HEK293T (cell line): ENCODE measurements around the gene IGFL1.

Source experiments
- BHLHE40 ChIP-seq: fragments of 450-650 bp; IDR thresholded peaks from 2 replicates; pipeline ENCODE4 v1.6.1; 2016; ENCODE audit warnings: mild to moderate bottlenecking, moderate library complexity, borderline replicate concordance
- CTBP1 ChIP-seq: fragments of 450-650 bp; IDR thresholded peaks from 2 replicates; pipeline ENCODE4 v1.6.1; 2016; ENCODE audit warnings: borderline replicate concordance
- ELF4 ChIP-seq: fragments of 450-650 bp; IDR thresholded peaks from 2 replicates; pipeline ENCODE4 v1.6.1; 2017; ENCODE audit warnings: antibody characterized with exemption
- FOXA1 ChIP-seq: fragments of 450-650 bp; IDR thresholded peaks from 2 replicates; pipeline ENCODE4 v1.6.1; 2016; ENCODE audit warnings: mild to moderate bottlenecking
- FOXK2 ChIP-seq: fragments of 450-650 bp; IDR thresholded peaks from 2 replicates; pipeline ENCODE4 v1.6.1; 2016; ENCODE audit warnings: mild to moderate bottlenecking
- FOXM1 ChIP-seq: fragments of 450-650 bp; IDR thresholded peaks from 2 replicates; pipeline ENCODE4 v1.6.1; 2017; ENCODE audit warnings: mild to moderate bottlenecking, borderline replicate concordance
- HDGF ChIP-seq: fragments of 450-650 bp; IDR thresholded peaks from 2 replicates; pipeline ENCODE4 v1.6.1; 2017; ENCODE audit warnings: antibody characterized with exemption, borderline replicate concordance
- LEF1 ChIP-seq: fragments of 450-650 bp; IDR thresholded peaks from 2 replicates; pipeline ENCODE4 v1.6.1; 2017; ENCODE audit warnings: mild to moderate bottlenecking, borderline replicate concordance
- NFRKB ChIP-seq: fragments of 450-650 bp; IDR thresholded peaks from 2 replicates; pipeline ENCODE4 v1.6.1; 2016; ENCODE audit warnings: mild to moderate bottlenecking, moderate library complexity
- PKNOX1 ChIP-seq: fragments of 450-650 bp; IDR thresholded peaks from 2 replicates; pipeline ENCODE4 v1.6.1; 2016
- SP1 ChIP-seq: fragments of 450-650 bp; IDR thresholded peaks from 2 replicates; pipeline ENCODE4 v1.6.1; 2017
- SUZ12 ChIP-seq: fragments of 450-650 bp; IDR thresholded peaks from 2 replicates; pipeline ENCODE4 v1.6.1; 2016; ENCODE audit warnings: mild to moderate bottlenecking
- ZNF384 ChIP-seq: fragments of 450-650 bp; IDR thresholded peaks from 2 replicates; pipeline ENCODE4 v1.6.1; 2016

- TF ChIP-seq SP1 (no peak), LEF1 (no peak), BHLHE40 (no peak), FOXK2 (no peak), PKNOX1 (no peak), ELF4 (no peak), ZNF384 (no peak), CTBP1 (no peak), FOXM1 (no peak), FOXA1 (no peak), HDGF (no peak), NFRKB (no peak), SUZ12 (no peak)
Measured at GRCh38 chr19:46239193-46240024, 9.9 kb downstream of the IGFL1 start.
